ENCODE measurements around the gene KCNK6. TPM values are rescaled to one million over a fixed set of nuclear protein-coding genes. Genes with fewer than 3 reads are reported as not detected.
A peak's percentile ranks its signal among the peaks of the same experiment; 100 is the strongest.

KCNK6 gene
- total and polyA plus RNA-seq, 2 of the 8 experiments (the other 6 are each of a cell fraction or from before 2014, with no cell fraction given), result 10.6 to 13.3 TPM

DNA sequence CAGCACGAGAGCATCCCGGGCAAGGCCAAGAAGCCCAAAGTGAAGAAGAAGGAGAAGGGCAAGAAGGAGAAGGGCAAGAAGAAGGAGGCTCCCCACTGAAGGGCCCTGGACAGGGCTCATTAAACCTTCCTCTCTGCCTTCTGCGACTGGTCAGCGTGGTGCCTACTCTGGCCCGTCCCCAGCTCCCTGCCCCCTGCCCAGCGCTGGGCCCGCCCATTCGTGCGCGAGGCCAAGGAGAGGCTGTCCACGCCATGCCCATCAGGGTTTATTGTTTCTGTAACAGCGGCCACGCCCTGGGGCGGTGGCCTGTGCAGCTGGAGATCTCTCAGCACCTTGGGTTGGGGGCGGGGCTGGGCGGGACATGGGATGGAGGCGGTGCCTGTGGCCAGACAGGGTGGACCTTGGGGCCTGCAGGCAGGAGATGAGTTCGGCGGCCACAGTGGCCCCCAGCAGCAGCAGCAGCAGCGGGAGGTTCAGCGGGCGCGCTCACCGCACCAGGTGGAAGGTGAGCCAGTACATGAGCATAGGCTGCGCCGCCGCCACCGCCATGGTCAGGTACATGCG, 14.7 kb upstream of the KCNK6 start:
- CTCF ChIA-PET (ENCODE audit: partially characterized antibody), result interaction anchor here (1.2 to 2.8 kb wide), 7 partner anchors 8 to 170 kb away, joined by 3 to 13 read pairs (median 4); partner anchors contain the start of genes CATSPERG and KCNK6

More for the DNA sequence above, 14.7 kb upstream of the KCNK6 start:
- peak overlapping the region; percentile 34; the same call in 1 of the 2 replicates for H3K18ac ChIP-seq (ENCODE audit: extremely low read depth, low read length)
- WGBS, 2 experiments (ENCODE audit: extremely low coverage in 1 of 2, insufficient coverage in 1 of 2, insufficient read length in 1 of 2, insufficient replicate concordance in 2 of 2, low coverage in 1 of 2, low lambda C conversion rate in 2 of 2, missing lambda C conversion rate in 1 of 2), result 8% methylated on average over 18 of the region's 29 CpGs; no CpG with 5 or more reads in 1 of the 2 experiments
- no peak overlapping the region for H3K4ac ChIP-seq (replicated peaks; ENCODE audit: insufficient read length, low read depth, low read length)
- no peaks in the 10 kb centered on the region; the same call in 1 of the 2 replicates for H3K79me1 ChIP-seq (ENCODE audit: low read depth, low read length)
- H4K20me1 ChIP-seq (replicated peaks in 1 of 2; ENCODE audit: control insufficient read depth in 1 of 2, insufficient read depth in 2 of 2, low read length in 2 of 2), result peaks cover 4 to 14% of the 10 kb centered on the region in 2 experiments
- no peak overlapping the region for H2AK5ac ChIP-seq (ENCODE audit: low read depth, low read length)
- H3K23me2 ChIP-seq (ENCODE audit: low read depth, low read length), result peaks cover 8% of the 10 kb centered on the region; the same call in 1 of the 2 replicates
- no peak overlapping the region for H3K14ac ChIP-seq (ENCODE audit: insufficient read length)
- H2BK15ac ChIP-seq (ENCODE audit: low read length), result no peak overlapping the region
- no peak overlapping the region for H2BK120ac ChIP-seq (replicated peaks; ENCODE audit: low read depth, low read length)
- H2BK5ac ChIP-seq (ENCODE audit: low read depth, low read length), result peak overlapping the region; percentile 90
- peak overlapping the region; percentile 29 to 59 (median 50) for H3K4me3 ChIP-seq (ENCODE audit: extremely low read depth in 1 of 4, insufficient read depth in 2 of 4, low read depth in 3 of 4, low read length in 4 of 4)
- DNase-seq (ENCODE audit: low read depth in 1 of 2, low spot score in 2 of 2) (peak; percentile 83 to 85), FAIRE-seq (no peak)
- 0 out of 2 replicates have a peak overlapping the region, but pooled peaks have one; percentile 37 for H3K27ac ChIP-seq (ENCODE audit: low read depth, low read length)
- POLR2A ChIA-PET (ENCODE audit: partially characterized antibody), result interaction anchor here (0.6 to 5.0 kb wide), 14 partner anchors 9 to 96 kb away, joined by 3 to 34 read pairs (median 4); partner anchors contain the start of genes KCNK6, PPP1R14A and YIF1B
- H3K9me3 ChIP-seq (ENCODE audit: insufficient read depth in 2 of 2, low read depth in 1 of 2, low read length in 1 of 2), result no peaks in the 10 kb centered on the region
- no peak overlapping the region for H3K56ac ChIP-seq (replicated peaks; ENCODE audit: insufficient read length, low read depth, low read length)
- H3K9ac ChIP-seq (replicated peaks in 1 of 4; ENCODE audit: extremely low read depth in 1 of 4, low read depth in 3 of 4, low read length in 3 of 4), result peak overlapping the region in 1 of 4 experiments; percentile 33; a peak in 2 of 7 replicates
- no peak overlapping the region for H2BK20ac ChIP-seq (ENCODE audit: low read length)
- TF ChIP-seq TAF7 (optimal IDR thresholded peaks at IDR 0.05; ENCODE audit: borderline replicate concordance, low read depth, low read length) (peak; percentile 39), TBP (IDR thresholded peaks at IDR 0.05; ENCODE audit: low read depth, low read length) (peak; percentile 18; the same call in 1 of the 2 replicates), KDM5A (IDR thresholded peaks at IDR 0.05; ENCODE audit: low read length) (no peak), HDAC2 (IDR thresholded peaks at IDR 0.05; ENCODE audit: borderline replicate concordance in 1 of 2, low read depth in 2 of 2, low read length in 2 of 2) (peak; percentile 33 to 73; a peak in 1 of 4 replicates), KDM4A (IDR thresholded peaks at IDR 0.05; ENCODE audit: low read depth, low read length, severe bottlenecking) (peak; percentile 46), TAF1 (IDR thresholded peaks at IDR 0.05; ENCODE audit: low read depth, low read length) (peak; percentile 48; the same call in 1 of the 2 replicates), CHD2 (IDR thresholded peaks at IDR 0.05; ENCODE audit: low read length) (no peak), CREB1 (IDR thresholded peaks at IDR 0.05) (0 out of 2 replicates have a peak, but pooled peaks have one; percentile 38), SIN3A (conservative IDR thresholded peaks at IDR 0.05 in 1 of 2, IDR thresholded peaks at IDR 0.05 in 1 of 2; ENCODE audit: low read depth in 1 of 2, low read length in 2 of 2) (peak in 1 of 2 experiments; percentile 72; a peak in 2 of 4 replicates)
- peaks cover 0 to 18% (median 9%) of the 10 kb centered on the region in 4 experiments; a peak in 5 of 8 replicates for H3K36me3 ChIP-seq (ENCODE audit: control insufficient read depth in 2 of 4, insufficient read depth in 4 of 4, low read length in 3 of 4)
- H4K5ac ChIP-seq (ENCODE audit: insufficient read length, low read depth, low read length), result no peak overlapping the region
- no peak overlapping the region for H3K23ac ChIP-seq (ENCODE audit: insufficient read length)
- H4K91ac ChIP-seq (replicated peaks; ENCODE audit: insufficient read length, low read length), result peak overlapping the region; percentile 68
- no peak overlapping the region for H2AFZ ChIP-seq (ENCODE audit: low read length)
- no peaks in the 10 kb centered on the region; a peak in 2 of 7 replicates for H3K27me3 ChIP-seq (replicated peaks in 1 of 4; ENCODE audit: control insufficient read depth in 3 of 4, extremely low read depth in 1 of 4, insufficient read depth in 3 of 4, low read length in 3 of 4)
- H3K4me2 ChIP-seq (ENCODE audit: insufficient read depth in 1 of 2, low read depth in 2 of 2, low read length in 2 of 2), result peak overlapping the region; percentile 82 to 90
- H3K79me2 ChIP-seq (ENCODE audit: control insufficient read depth in 1 of 2, insufficient read depth in 2 of 2, low read length in 2 of 2), result no peaks in the 10 kb centered on the region
- peaks cover 2 to 14% (median 6%) of the 10 kb centered on the region in 4 experiments; a peak in 6 of 7 replicates for H3K4me1 ChIP-seq (replicated peaks in 1 of 4; ENCODE audit: control insufficient read depth in 3 of 4, insufficient read depth in 4 of 4, low read length in 3 of 4)
- H2BK12ac ChIP-seq (ENCODE audit: low read depth, low read length), result peak overlapping the region; percentile 77; the same call in 1 of the 2 replicates
- H4K8ac ChIP-seq (ENCODE audit: extremely low read depth, insufficient read depth, low read length), result peak overlapping the region; percentile 81

Measured in H1 (cell line).